ENCODE measurements around the gene RTN4R.

The RTN4R gene

GRCh38 chr22:20211997-20212753, 55.9 kb downstream of the RTN4R start:
- peak; percentile 69 for DNase-seq

GRCh38 chr22:20211409-20211996, 56.6 kb downstream of the RTN4R start:
- DNase-seq, result no peak

- no peak for DNase-seq
These were observed 57.6 kb downstream of the RTN4R start for GRCh38 chr22:20210473-20211059.

- DNase-seq, result no peak
These were observed 58.3 kb downstream of the RTN4R start for GRCh38 chr22:20209761-20210250.

GRCh38 chr22:20208713-20209310, 59.3 kb downstream of the RTN4R start:
- no peak for DNase-seq

- DNase-seq, result no peak
These were observed 60.7 kb downstream of the RTN4R start for GRCh38 chr22:20207277-20208025.

- DNase-seq, result no peak
These were observed 61.4 kb downstream of the RTN4R start for GRCh38 chr22:20206709-20207215.

GRCh38 chr22:20205964-20206708, 62.0 kb downstream of the RTN4R start:
- DNase-seq, result no peak

- no peak for DNase-seq
These were observed 62.6 kb downstream of the RTN4R start for GRCh38 chr22:20205464-20205963.

- DNase-seq, result no peak
These were observed 63.3 kb downstream of the RTN4R start for GRCh38 chr22:20204806-20205205.

- no peak for DNase-seq
These were observed 63.8 kb downstream of the RTN4R start for GRCh38 chr22:20204311-20204710.

GRCh38 chr22:20203552-20204201, 64.4 kb downstream of the RTN4R start:
- DNase-seq, result no peak

GRCh38 chr22:20203142-20203551, 65.0 kb downstream of the RTN4R start:
- DNase-seq, result no peak

- DNase-seq, result no peak
These were observed 66.2 kb downstream of the RTN4R start for GRCh38 chr22:20201837-20202392.

GRCh38 chr22:20199906-20200305, 68.2 kb downstream of the RTN4R start:
- DNase-seq, result no peak

GRCh38 chr22:20199413-20199842, 68.7 kb downstream of the RTN4R start:
- DNase-seq, result no peak

GRCh38 chr22:20198557-20199319, 69.4 kb downstream of the RTN4R start:
- no peak for DNase-seq

GRCh38 chr22:20197407-20198030, 70.6 kb downstream of the RTN4R start:
- DNase-seq, result no peak

- no peak for DNase-seq
These were observed 71.8 kb downstream of the RTN4R start for GRCh38 chr22:20196094-20196842.
